ENCODE results near the gene SLC2A14.

DNA sequence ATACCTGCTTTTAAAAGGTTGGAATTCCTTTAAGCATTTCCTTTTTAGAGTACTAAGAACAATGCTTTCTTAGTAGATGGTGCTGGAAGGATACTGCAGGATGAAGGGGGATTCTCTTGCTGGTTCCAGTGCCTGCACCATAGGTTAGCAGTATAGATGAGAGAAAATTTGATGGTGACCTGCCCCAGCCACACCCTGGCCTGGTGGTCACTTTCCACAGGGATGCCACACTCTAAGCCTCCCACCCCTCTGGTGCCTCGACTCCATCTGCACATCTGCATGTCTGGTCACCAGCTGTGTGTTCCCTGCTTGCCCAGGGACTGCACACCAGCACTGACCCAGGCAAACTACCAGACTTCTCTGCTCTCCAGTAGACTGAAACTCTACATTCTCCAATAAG is 44.2 kb upstream of the SLC2A14 start:
- TF ChIP-seq, protein P1, sequence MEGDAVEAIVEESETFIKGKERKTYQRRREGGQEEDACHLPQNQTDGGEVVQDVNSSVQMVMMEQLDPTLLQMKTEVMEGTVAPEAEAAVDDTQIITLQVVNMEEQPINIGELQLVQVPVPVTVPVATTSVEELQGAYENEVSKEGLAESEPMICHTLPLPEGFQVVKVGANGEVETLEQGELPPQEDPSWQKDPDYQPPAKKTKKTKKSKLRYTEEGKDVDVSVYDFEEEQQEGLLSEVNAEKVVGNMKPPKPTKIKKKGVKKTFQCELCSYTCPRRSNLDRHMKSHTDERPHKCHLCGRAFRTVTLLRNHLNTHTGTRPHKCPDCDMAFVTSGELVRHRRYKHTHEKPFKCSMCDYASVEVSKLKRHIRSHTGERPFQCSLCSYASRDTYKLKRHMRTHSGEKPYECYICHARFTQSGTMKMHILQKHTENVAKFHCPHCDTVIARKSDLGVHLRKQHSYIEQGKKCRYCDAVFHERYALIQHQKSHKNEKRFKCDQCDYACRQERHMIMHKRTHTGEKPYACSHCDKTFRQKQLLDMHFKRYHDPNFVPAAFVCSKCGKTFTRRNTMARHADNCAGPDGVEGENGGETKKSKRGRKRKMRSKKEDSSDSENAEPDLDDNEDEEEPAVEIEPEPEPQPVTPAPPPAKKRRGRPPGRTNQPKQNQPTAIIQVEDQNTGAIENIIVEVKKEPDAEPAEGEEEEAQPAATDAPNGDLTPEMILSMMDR (conservative IDR thresholded peaks at IDR 0.05), result no peak
- TF ChIP-seq EZH2 (IDR thresholded peaks at IDR 0.05; ENCODE audit: low read depth), result no peak

All from PC-9 (cell line).